Thoracic aorta (tissue), 2 donors: ENCODE data around the gene TRPC4AP. TPM values are rescaled to one million over a fixed set of nuclear protein-coding genes. Genes with fewer than 3 reads are reported as not detected.

Experiments used
- ATAC-seq: fragments of 150-250 bp; one replicate; pipeline ENCODE4 v1.8.0; 2017; ENCODE audit warnings: low read depth; ENCODE audit not compliant: insufficient number of reproducible peaks, low FRiP score
- DNase-seq: peaks from one replicate; pipeline ENCODE4 v3.0.0-alpha.2; 2020; ENCODE audit warnings: low spot score
- H3K27ac ChIP-seq, 2 donors: fragments of 200-600 bp; sonication (generic); 1 replicate in 1 of 2; 2 replicates in 1 of 2; pipeline ENCODE4 v1.5.1; 2016; ENCODE audit warnings: mild to moderate bottlenecking in 2 of 2, moderate library complexity in 2 of 2
- H3K27me3 ChIP-seq: fragments of 200-600 bp; sonication (generic); replicated peaks from 2 replicates; pipeline ENCODE4 v1.6.0; 2016; ENCODE audit warnings: mild to moderate bottlenecking; ENCODE audit not compliant: insufficient read depth
- H3K36me3 ChIP-seq: fragments of 200-600 bp; sonication (generic); one replicate; pipeline ENCODE4 v1.5.1; 2016
- H3K4me1 ChIP-seq, 2 donors: fragments of 200-600 bp; sonication (generic); 1 replicate in 1 of 2; 2 replicates in 1 of 2; pipeline versions ENCODE4 v1.5.1 to v1.6.0; 2016; ENCODE audit warnings: low read depth in 2 of 2, mild to moderate bottlenecking in 1 of 2; ENCODE audit not compliant: control insufficient read depth in 1 of 2
- H3K4me3 ChIP-seq: fragments of 200-600 bp; sonication (generic); 2 replicates; pipeline ENCODE4 v1.5.1; 2016; ENCODE audit warnings: mild to moderate bottlenecking
- H3K9me3 ChIP-seq: fragments of 200-600 bp; sonication (generic); 2 replicates; pipeline ENCODE4 v1.5.1; 2016
- CTCF ChIP-seq: fragments of 200-600 bp; sonication (generic); IDR thresholded peaks from one replicate; pipeline ENCODE4 v1.5.1; 2019; ENCODE audit warnings: antibody characterized with exemption
- total RNA-seq, 2 donors: library from RNA; depleted of rRNA; stranded (reverse); fragments of >200 nt; gene quantifications; one replicate each; pipeline versions ENCODE4 v1.1.0 to v1.2.3, GENCODE V29; 2016

Gene TRPC4AP
- total RNA-seq, 2 donors from 2014 or later: 65.8 to 73.6 TPM

GRCh38 chr20:35065181-35065580 lies 27.4 kb downstream of the TRPC4AP start:
- Histone ChIP-seq H3K9me3 (no peaks in the 10 kb centered on the region), H3K36me3 (peaks cover 10% of the 10 kb centered on the region), H3K27ac (no peak overlapping the region), H3K4me1 (peaks cover 8 to 10% of the 10 kb centered on the region in 2 donors), H3K27me3 (no peaks in the 10 kb centered on the region), H3K4me3 (no peak overlapping the region)
- TF ChIP-seq CTCF: no peak
- no peak for DNase-seq
- ATAC-seq: no peak

GRCh38 chr20:35063168-35063567 lies 29.4 kb downstream of the TRPC4AP start:
- no peak for DNase-seq
- Histone ChIP-seq H3K9me3 (no peaks in the 10 kb centered on the region), H3K27ac (no peak overlapping the region), H3K4me3 (no peak overlapping the region), H3K36me3 (peaks cover 5% of the 10 kb centered on the region), H3K4me1 (peaks cover 0 to 4% of the 10 kb centered on the region in 2 donors), H3K27me3 (no peaks in the 10 kb centered on the region)
- ATAC-seq: no peak
- no peak for TF ChIP-seq CTCF

- ATAC-seq: no peak
- H3K4me1 ChIP-seq: peaks cover 0 to 4% of the 10 kb centered on the region in 2 donors
- H3K4me3 ChIP-seq: no peak overlapping the region
- no peak for DNase-seq
- H3K36me3 ChIP-seq: peaks cover under 1% of the 10 kb centered on the region
- no peaks in the 10 kb centered on the region for H3K9me3 ChIP-seq
- TF ChIP-seq CTCF: no peak
- no peaks in the 10 kb centered on the region for H3K27me3 ChIP-seq
- no peak overlapping the region for H3K27ac ChIP-seq
These were observed 30.1 kb downstream of the TRPC4AP start for GRCh38 chr20:35062478-35062877.

- Histone ChIP-seq H3K27me3 (no peaks in the 10 kb centered on the region), H3K4me1 (peaks cover 7 to 15% of the 10 kb centered on the region in 2 donors), H3K27ac (no peak overlapping the region), H3K9me3 (no peaks in the 10 kb centered on the region), H3K4me3 (no peak overlapping the region), H3K36me3 (no peaks in the 10 kb centered on the region)
- DNase-seq: no peak
- TF ChIP-seq CTCF: no peak
- no peak for ATAC-seq
These were observed 32.4 kb downstream of the TRPC4AP start for GRCh38 chr20:35060168-35060567.

GRCh38 chr20:35059612-35060011 lies 33.0 kb downstream of the TRPC4AP start:
- Histone ChIP-seq H3K36me3 (no peaks in the 10 kb centered on the region), H3K4me3 (no peak overlapping the region), H3K27me3 (no peaks in the 10 kb centered on the region), H3K9me3 (no peaks in the 10 kb centered on the region), H3K4me1 (peaks cover 13 to 21% of the 10 kb centered on the region in 2 donors), H3K27ac (no peak overlapping the region)
- no peak for DNase-seq
- no peak for TF ChIP-seq CTCF
- no peak for ATAC-seq
